HEK293 (cell line): Measurements from ENCODE around the gene PDE4A.

Experiments
- CTCF ChIA-PET: fragments of 350-600 bp; formaldehyde crosslinking; extraction: SDS; loops from one replicate; lab custom pipeline; 2021; ENCODE audit warnings: antibody characterized with exemption; lab: Yijun Ruan, JAX
- POLR2A ChIA-PET: fragments of 300-600 bp; formaldehyde crosslinking; extraction: SDS; loops from one replicate; lab custom pipeline; 2020; ENCODE audit warnings: antibody characterized with exemption, inconsistent platforms; lab: Yijun Ruan, JAX
- H3K27ac ChIP-seq: fragments of 200-500 bp; sonication (Bioruptor generic); 2 replicates; pipeline ENCODE4 v1.5.1; 2014; ENCODE audit warnings: low read depth, low read length, control low read depth, inconsistent platforms; ENCODE audit errors: extremely low read depth
- H3K36me3 ChIP-seq, 2 experiments: fragments of 200-500 bp in 1 of 2; sonication (Bioruptor generic) in 1 of 2; 1 replicate in 1 of 2; 2 replicates in 1 of 2; pipeline ENCODE4 v1.5.1; 2014 to 2017; ENCODE audit warnings: inconsistent platforms in 2 of 2, low read length in 2 of 2; ENCODE audit not compliant: control insufficient read depth in 2 of 2, insufficient read depth in 1 of 2
- H3K4me1 ChIP-seq: fragments of 200-500 bp; sonication (Bioruptor generic); 2 replicates; pipeline ENCODE4 v1.5.1; 2014; ENCODE audit warnings: mild to moderate bottlenecking, low read length, inconsistent platforms; ENCODE audit not compliant: control insufficient read depth, insufficient read depth
- H3K4me3 ChIP-seq: 2 replicates; pipeline ENCODE4 v1.5.1; 2011; ENCODE audit warnings: low read depth, mild to moderate bottlenecking, control low read depth, low read length, moderate library complexity
- H3K9me3 ChIP-seq: fragments of 200-500 bp; sonication (Bioruptor generic); 2 replicates; pipeline ENCODE4 v1.5.1; 2014; ENCODE audit warnings: low read depth, low read length, inconsistent platforms; ENCODE audit not compliant: control insufficient read depth, insufficient read depth
- AEBP2 ChIP-seq: fragments of 450-650 bp; formaldehyde crosslinking; IDR thresholded peaks from 2 replicates; pipeline ENCODE4 v1.5.1; 2016; ENCODE audit warnings: missing biosample characterization, missing genetic modification characterization, borderline replicate concordance
- HOXA7 ChIP-seq: sonication (generic); formaldehyde crosslinking; IDR thresholded peaks from 2 replicates; pipeline ENCODE4 v1.8.1; 2022; ENCODE audit warnings: missing genetic modification reagents, borderline replicate concordance
- HOXC10 ChIP-seq: sonication (generic); formaldehyde crosslinking; IDR thresholded peaks from 2 replicates; pipeline ENCODE4 v1.8.1; 2023; ENCODE audit warnings: mild to moderate bottlenecking, missing genetic modification reagents
- PRDM10 ChIP-seq: fragments of 450-650 bp; formaldehyde crosslinking; IDR thresholded peaks from 2 replicates; pipeline ENCODE4 v1.5.1; 2016; ENCODE audit warnings: missing biosample characterization, missing genetic modification characterization
- TCF7L2 ChIP-seq: IDR thresholded peaks from 2 replicates; pipeline ENCODE4 v1.6.1; 2011; ENCODE audit warnings: low read depth, mild to moderate bottlenecking, inconsistent platforms, low read length, moderate library complexity, borderline replicate concordance
- ZFP37 ChIP-seq: fragments of 450-650 bp; formaldehyde crosslinking; IDR thresholded peaks from 2 replicates; pipeline ENCODE4 v1.5.1; 2016; ENCODE audit warnings: missing biosample characterization, missing genetic modification characterization
- ZNF112 ChIP-seq: fragments of 450-650 bp; formaldehyde crosslinking; IDR thresholded peaks from 2 replicates; pipeline ENCODE4 v1.5.0; 2017; ENCODE audit warnings: missing biosample characterization, missing genetic modification characterization
- ZNF132 ChIP-seq: fragments of 450-650 bp; formaldehyde crosslinking; IDR thresholded peaks from 2 replicates; pipeline ENCODE4 v1.5.1; 2017; ENCODE audit warnings: missing biosample characterization, missing genetic modification characterization, borderline replicate concordance
- ZNF16 ChIP-seq: fragments of 450-650 bp; formaldehyde crosslinking; IDR thresholded peaks from 2 replicates; pipeline ENCODE4 v1.5.1; 2016; ENCODE audit warnings: low read depth, missing biosample characterization, missing genetic modification characterization
- ZNF558 ChIP-seq: fragments of 450-650 bp; formaldehyde crosslinking; IDR thresholded peaks from 2 replicates; pipeline ENCODE4 v1.5.1; 2016; ENCODE audit warnings: missing biosample characterization, missing genetic modification characterization
- ZNF585B ChIP-seq: fragments of 450-650 bp; formaldehyde crosslinking; IDR thresholded peaks from 2 replicates; pipeline ENCODE4 v1.5.1; 2016; ENCODE audit warnings: missing biosample characterization, missing genetic modification characterization
- ZNF621 ChIP-seq: fragments of 450-650 bp; formaldehyde crosslinking; IDR thresholded peaks from 2 replicates; pipeline ENCODE4 v1.5.1; 2017; ENCODE audit warnings: missing biosample characterization, missing genetic modification characterization
- ZNF658 ChIP-seq: fragments of 450-650 bp; formaldehyde crosslinking; IDR thresholded peaks from 2 replicates; pipeline ENCODE4; 2016; ENCODE audit warnings: missing biosample characterization, missing genetic modification characterization
- ZNF692 ChIP-seq: fragments of 450-650 bp; formaldehyde crosslinking; IDR thresholded peaks from 2 replicates; pipeline ENCODE4 v1.5.1; 2016; ENCODE audit warnings: missing biosample characterization, missing genetic modification characterization
- ZNF837 ChIP-seq: fragments of 450-650 bp; formaldehyde crosslinking; IDR thresholded peaks from 2 replicates; pipeline ENCODE4 v1.5.1; 2016; ENCODE audit warnings: missing biosample characterization, missing genetic modification characterization
- TF ChIP-seq, protein P1 (sequence below): fragments of 450-650 bp; formaldehyde crosslinking; IDR thresholded peaks from 2 replicates; pipeline ENCODE4 v1.5.1; 2016; ENCODE audit warnings: missing biosample characterization, missing genetic modification characterization

The PDE4A gene

GRCh38 chr19:10433131-10433536, 12.8 kb downstream of the PDE4A start:
- no peak overlapping the region for H3K4me3 ChIP-seq

GRCh38 chr19:10439588-10439987, 19.2 kb downstream of the PDE4A start:
- H3K4me1 ChIP-seq, result no peaks in the 10 kb centered on the region

More at GRCh38 chr19:10433131-10433536, 12.8 kb downstream of the PDE4A start:
- H3K9me3 ChIP-seq, result no peaks in the 10 kb centered on the region
- no peak for TF ChIP-seq HOXC10 (CRISPR knock-in tag)
- no peak for TF ChIP-seq ZNF837 (tag by site-specific recombination)
- no peak for TF ChIP-seq HOXA7 (CRISPR knock-in tag)
- TF ChIP-seq, protein P1, sequence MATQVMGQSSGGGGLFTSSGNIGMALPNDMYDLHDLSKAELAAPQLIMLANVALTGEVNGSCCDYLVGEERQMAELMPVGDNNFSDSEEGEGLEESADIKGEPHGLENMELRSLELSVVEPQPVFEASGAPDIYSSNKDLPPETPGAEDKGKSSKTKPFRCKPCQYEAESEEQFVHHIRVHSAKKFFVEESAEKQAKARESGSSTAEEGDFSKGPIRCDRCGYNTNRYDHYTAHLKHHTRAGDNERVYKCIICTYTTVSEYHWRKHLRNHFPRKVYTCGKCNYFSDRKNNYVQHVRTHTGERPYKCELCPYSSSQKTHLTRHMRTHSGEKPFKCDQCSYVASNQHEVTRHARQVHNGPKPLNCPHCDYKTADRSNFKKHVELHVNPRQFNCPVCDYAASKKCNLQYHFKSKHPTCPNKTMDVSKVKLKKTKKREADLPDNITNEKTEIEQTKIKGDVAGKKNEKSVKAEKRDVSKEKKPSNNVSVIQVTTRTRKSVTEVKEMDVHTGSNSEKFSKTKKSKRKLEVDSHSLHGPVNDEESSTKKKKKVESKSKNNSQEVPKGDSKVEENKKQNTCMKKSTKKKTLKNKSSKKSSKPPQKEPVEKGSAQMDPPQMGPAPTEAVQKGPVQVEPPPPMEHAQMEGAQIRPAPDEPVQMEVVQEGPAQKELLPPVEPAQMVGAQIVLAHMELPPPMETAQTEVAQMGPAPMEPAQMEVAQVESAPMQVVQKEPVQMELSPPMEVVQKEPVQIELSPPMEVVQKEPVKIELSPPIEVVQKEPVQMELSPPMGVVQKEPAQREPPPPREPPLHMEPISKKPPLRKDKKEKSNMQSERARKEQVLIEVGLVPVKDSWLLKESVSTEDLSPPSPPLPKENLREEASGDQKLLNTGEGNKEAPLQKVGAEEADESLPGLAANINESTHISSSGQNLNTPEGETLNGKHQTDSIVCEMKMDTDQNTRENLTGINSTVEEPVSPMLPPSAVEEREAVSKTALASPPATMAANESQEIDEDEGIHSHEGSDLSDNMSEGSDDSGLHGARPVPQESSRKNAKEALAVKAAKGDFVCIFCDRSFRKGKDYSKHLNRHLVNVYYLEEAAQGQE, result no peak
- no peak for TF ChIP-seq ZNF112 (tag by site-specific recombination)
- no peak for TF ChIP-seq ZNF585B (tag by site-specific recombination)
- no peak for TF ChIP-seq ZNF692 (tag by site-specific recombination)
- TF ChIP-seq ZNF658 (tag by site-specific recombination), result no peak
- no peak for TF ChIP-seq TCF7L2
- no peaks in the 10 kb centered on the region for H3K4me1 ChIP-seq
- ChIA-PET POLR2A (no interaction called here), CTCF (interaction anchor here (0.6 to 0.7 kb wide), 2 partner anchors 23 to 73 kb away, joined by 3 to 5 read pairs; no protein-coding TSS in a partner anchor)
- no peak overlapping the region for H3K27ac ChIP-seq
- H3K36me3 ChIP-seq, result no peaks in the 10 kb centered on the region

More at GRCh38 chr19:10439588-10439987, 19.2 kb downstream of the PDE4A start:
- Histone ChIP-seq H3K36me3 (no peaks in the 10 kb centered on the region), H3K9me3 (no peaks in the 10 kb centered on the region), H3K4me3 (no peak overlapping the region), H3K27ac (no peak overlapping the region)
- CTCF ChIA-PET, result interaction anchor here (0.5 to 2.5 kb wide), 2 partner anchors 15 to 261 kb away, joined by 3 to 7 read pairs; no protein-coding TSS in a partner anchor
- POLR2A ChIA-PET, result no interaction called here
- TF ChIP-seq PRDM10 (tag by site-specific recombination) (peak; percentile 72), ZNF16 (tag by site-specific recombination) (no peak), ZNF558 (tag by site-specific recombination) (no peak), ZNF621 (tag by site-specific recombination) (no peak), ZNF132 (no peak), AEBP2 (tag by site-specific recombination) (no peak), ZFP37 (tag by site-specific recombination) (no peak)
